Activated naive CD4-positive, alpha-beta T cell treated with anti-CD3 and anti-CD28 coated beads for 36 hours (primary cell): ENCODE data around the gene SMG6. TPM values are rescaled to one million over a fixed set of nuclear protein-coding genes. Genes with fewer than 3 reads are reported as not detected.

Experiments
- CTCF ChIA-PET: fragments of 350-600 bp; sonication (Branson Sonifier 250); formaldehyde crosslinking; loops from one replicate; lab custom pipeline; 2021; ENCODE audit warnings: antibody characterized with exemption; lab: Charles Lee
- DNase-seq: peaks from one replicate; pipeline ENCODE4 v3.0.0-alpha.2; 2020
- H3K27ac Mint-ChIP-seq: one replicate; pipeline ENCODE4 v1.8.0; 2021; ENCODE audit warnings: mild to moderate bottlenecking, mixed read lengths
- H3K27me3 Mint-ChIP-seq: one replicate; pipeline ENCODE4 v1.8.0; 2021; ENCODE audit warnings: low read depth, mixed read lengths
- H3K36me3 Mint-ChIP-seq: one replicate; pipeline ENCODE4 v1.8.0; 2021; ENCODE audit warnings: low read depth, mixed read lengths
- H3K4me1 Mint-ChIP-seq: one replicate; pipeline ENCODE4 v1.8.0; 2021; ENCODE audit warnings: low read depth, mixed read lengths
- H3K4me3 Mint-ChIP-seq: one replicate; pipeline ENCODE4 v1.8.0; 2021; ENCODE audit warnings: mild to moderate bottlenecking, moderate library complexity, mixed read lengths
- H3K9me3 Mint-ChIP-seq: one replicate; pipeline ENCODE4 v1.8.0; 2021; ENCODE audit warnings: mixed read lengths
- intact Hi-C: fragments of 100-400 bp; cut with micrococcal nuclease; formaldehyde crosslinking; loops from one replicate; pipeline ENCODE4 v1.15.1; 2023
- total RNA-seq, 2 experiments: library from RNA; stranded (reverse); gene quantifications; one replicate each; pipeline ENCODE4 v1.2.3, GENCODE V29; 2021

Gene SMG6
- total RNA-seq, 2 experiments from 2014 or later: 18.8 to 20.7 TPM

DNA sequence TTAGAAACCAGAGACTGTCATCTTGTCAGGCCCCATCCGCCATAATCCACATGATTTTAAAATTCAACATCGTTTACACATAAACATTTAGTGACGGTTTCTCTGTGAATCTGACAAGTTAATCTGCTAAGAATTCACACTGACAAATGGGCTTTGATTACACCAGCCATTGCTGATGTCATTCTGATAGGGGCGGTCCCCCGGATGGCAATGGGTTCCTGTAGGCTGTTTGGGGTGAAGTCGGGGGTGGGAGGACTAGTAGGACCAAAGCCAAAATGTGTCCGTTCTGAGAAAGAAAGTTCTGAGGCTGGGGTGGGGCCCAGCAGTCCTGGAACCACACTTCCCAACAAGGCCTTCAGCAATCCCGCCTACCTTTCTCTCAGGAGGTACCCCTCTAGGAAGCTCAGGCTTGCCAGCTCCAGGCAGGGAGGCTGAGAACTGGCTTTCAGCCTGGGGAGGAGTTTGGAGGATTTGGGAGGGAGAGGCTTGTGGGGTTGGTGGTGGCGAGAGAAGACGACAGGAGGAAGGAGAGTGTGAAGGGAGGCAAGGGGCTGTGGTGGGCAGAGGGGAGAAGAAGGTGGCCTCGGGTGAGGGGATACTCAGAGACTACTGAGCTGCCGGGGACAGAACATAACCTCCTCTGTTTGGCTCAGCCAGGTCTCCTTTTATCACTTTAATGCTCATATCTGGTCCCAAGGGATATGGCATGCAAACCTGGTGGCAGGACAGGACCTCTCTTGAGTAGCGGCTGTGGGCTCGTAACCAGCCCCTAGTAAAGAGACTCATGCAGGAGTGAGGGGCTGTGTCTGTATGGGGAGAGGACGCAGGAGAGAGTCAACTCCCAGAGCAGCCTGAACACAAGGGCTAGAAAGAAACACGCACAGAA is 240.1 kb downstream of the SMG6 start:
- no peak overlapping the region for H3K27ac Mint-ChIP-seq
- CTCF ChIA-PET: interaction anchor here (0.8 to 3.2 kb wide), 4 partner anchors 8 to 181 kb away, joined by 3 to 19 read pairs (median 6); partner anchors contain the start of gene HIC1
- no peaks in the 10 kb centered on the region for H3K9me3 Mint-ChIP-seq
- intact Hi-C loops: no loop called here
- peaks cover under 1% of the 10 kb centered on the region for H3K4me1 Mint-ChIP-seq
- H3K27me3 Mint-ChIP-seq: peaks cover 2% of the 10 kb centered on the region
- no peak for DNase-seq
- peaks cover 57% of the 10 kb centered on the region for H3K36me3 Mint-ChIP-seq
- H3K4me3 Mint-ChIP-seq: no peak overlapping the region

DNA sequence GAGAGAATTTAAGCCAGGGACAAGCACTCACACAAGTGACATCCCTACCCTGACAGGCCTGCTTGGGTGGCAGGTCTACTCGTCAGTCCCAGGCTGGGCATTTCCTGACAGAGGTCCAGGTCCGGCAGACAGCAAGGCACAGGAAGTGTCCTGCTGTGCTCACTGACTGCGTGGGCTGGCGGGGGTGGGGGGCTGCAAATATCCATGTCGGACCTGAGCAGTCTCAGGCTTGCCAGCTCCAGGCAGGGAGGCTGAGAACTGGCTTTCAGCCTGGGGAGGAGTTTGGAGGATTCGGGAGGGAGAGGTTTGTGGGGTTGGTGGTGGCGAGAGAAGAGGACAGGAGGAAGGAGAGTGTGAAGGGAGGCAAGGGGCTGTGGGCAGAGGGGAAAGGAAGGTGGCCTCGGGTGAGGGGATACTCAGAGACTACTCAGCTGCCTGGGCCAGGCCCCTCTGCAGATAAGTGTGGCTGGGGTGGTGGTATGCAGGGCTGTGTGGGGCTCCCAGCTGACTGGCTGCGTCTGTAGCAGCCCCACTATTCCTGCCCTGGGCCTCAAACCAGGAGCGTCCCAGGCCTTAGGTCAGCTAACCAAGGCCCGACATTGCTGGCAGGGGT is 240.9 kb downstream of the SMG6 start:
- no peaks in the 10 kb centered on the region for H3K9me3 Mint-ChIP-seq
- DNase-seq: no peak
- H3K4me3 Mint-ChIP-seq: no peak overlapping the region
- H3K27ac Mint-ChIP-seq: no peak overlapping the region
- peaks cover 3% of the 10 kb centered on the region for H3K27me3 Mint-ChIP-seq
- CTCF ChIA-PET: interaction anchor here (3.2 kb wide), 1 partner anchor 182 kb away, joined by 19 read pairs; no protein-coding TSS in a partner anchor
- peaks cover 54% of the 10 kb centered on the region for H3K36me3 Mint-ChIP-seq
- H3K4me1 Mint-ChIP-seq: peaks cover 1% of the 10 kb centered on the region
- intact Hi-C loops: no loop called here

DNA sequence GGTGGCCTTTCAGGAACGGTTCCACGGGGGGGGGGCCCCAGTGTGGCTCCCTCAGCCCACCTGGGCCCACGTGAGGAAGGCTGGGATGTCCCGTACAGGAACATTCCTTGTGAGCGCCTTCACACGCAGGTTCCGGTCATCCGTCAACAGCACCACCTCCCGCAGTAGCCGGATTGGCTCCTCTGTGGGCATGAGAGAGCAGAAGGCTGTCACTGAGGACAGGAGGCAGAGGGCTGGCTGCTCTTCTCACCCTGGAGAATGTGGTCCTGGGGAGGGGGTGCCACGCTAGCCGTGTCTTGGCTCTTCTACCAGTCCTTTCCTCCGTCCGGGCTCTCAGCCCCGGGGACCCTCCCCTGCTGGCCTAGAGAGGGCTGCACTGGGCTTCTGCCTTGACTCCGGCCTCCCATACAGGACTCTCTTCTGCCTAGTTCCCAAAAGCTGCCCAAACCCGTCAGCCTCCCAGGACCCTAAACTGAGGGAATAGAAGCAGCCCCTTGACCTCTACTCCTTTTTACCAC is 242.1 kb downstream of the SMG6 start:
- peaks cover 4% of the 10 kb centered on the region for H3K27me3 Mint-ChIP-seq
- CTCF ChIA-PET: no interaction called here
- no peak for DNase-seq
- H3K4me3 Mint-ChIP-seq: no peak overlapping the region
- H3K27ac Mint-ChIP-seq: no peak overlapping the region
- intact Hi-C loops: no loop called here
- H3K9me3 Mint-ChIP-seq: no peaks in the 10 kb centered on the region
- peaks cover 56% of the 10 kb centered on the region for H3K36me3 Mint-ChIP-seq
- peaks cover 2% of the 10 kb centered on the region for H3K4me1 Mint-ChIP-seq

DNA sequence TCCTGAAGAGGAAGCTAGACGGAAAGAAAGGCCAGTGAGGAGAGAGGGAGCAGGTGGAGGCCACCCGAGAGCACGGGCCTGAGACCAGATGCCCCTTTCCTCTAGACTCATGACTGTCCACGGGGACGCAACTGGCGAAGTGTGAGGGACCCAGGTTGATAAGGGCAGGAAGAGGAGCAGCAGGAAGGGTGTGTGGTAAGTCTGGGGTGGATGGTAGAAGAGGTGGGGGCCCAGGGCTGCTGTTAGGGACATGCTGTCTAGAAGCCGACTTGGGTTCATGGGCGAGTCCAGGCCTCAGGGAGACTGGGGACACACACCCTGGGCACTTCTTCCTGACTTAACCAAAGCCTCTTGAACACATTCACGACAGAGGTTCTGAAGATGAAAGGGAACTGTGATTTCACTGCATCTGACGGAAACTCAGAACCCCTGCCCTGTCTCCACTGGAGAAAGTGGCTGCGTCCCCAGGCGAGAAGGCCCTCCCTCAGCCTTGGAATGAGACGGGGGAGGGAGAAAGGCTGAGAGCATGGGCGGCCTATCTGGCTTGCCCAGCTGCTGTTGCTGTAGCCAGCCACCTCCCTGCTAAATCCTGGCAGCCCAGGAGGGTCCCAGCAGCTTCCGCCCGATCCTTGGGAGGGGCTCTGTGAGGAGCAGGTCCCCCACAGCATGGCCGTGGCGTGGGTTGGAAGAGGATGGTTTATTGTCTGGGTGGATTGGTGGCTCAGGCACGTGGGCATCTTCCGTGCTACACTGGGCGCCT is 242.7 kb downstream of the SMG6 start:
- no peak overlapping the region for H3K4me3 Mint-ChIP-seq

DNA sequence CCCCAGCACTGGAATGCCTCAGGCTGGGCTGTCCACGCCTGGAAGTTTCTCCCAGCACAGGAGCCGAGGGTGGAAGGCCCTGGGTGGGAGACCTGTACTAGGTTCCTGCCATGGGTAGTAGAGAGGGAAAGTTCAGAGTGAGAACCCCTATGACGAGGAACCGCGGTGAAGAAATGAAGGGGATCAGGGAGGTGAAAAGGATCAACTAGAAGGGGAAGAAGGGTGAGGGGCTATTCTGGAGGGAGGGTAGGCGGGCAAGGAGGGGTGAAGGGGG is 243.3 kb downstream of the SMG6 start:
- H3K4me3 Mint-ChIP-seq: no peak overlapping the region
- H3K9me3 Mint-ChIP-seq: no peaks in the 10 kb centered on the region
- CTCF ChIA-PET: interaction anchor here (0.9 to 4.4 kb wide), 2 partner anchors 105 to 184 kb away, joined by 5 to 40 read pairs; no protein-coding TSS in a partner anchor
- H3K36me3 Mint-ChIP-seq: peaks cover 47% of the 10 kb centered on the region
- no peak for DNase-seq
- H3K27me3 Mint-ChIP-seq: peaks cover 4% of the 10 kb centered on the region
- H3K27ac Mint-ChIP-seq: no peak overlapping the region
- H3K4me1 Mint-ChIP-seq: peaks cover 2% of the 10 kb centered on the region
- intact Hi-C loops: no loop called here

More for the DNA sequence above, 242.7 kb downstream of the SMG6 start:
- Mint-ChIP-seq H3K4me1 (peaks cover 2% of the 10 kb centered on the region), H3K9me3 (no peaks in the 10 kb centered on the region), H3K27ac (no peak overlapping the region), H3K36me3 (peaks cover 52% of the 10 kb centered on the region), H3K27me3 (peaks cover 4% of the 10 kb centered on the region)
- CTCF ChIA-PET: no interaction called here
- intact Hi-C loops: no loop called here
- no peak for DNase-seq

DNA sequence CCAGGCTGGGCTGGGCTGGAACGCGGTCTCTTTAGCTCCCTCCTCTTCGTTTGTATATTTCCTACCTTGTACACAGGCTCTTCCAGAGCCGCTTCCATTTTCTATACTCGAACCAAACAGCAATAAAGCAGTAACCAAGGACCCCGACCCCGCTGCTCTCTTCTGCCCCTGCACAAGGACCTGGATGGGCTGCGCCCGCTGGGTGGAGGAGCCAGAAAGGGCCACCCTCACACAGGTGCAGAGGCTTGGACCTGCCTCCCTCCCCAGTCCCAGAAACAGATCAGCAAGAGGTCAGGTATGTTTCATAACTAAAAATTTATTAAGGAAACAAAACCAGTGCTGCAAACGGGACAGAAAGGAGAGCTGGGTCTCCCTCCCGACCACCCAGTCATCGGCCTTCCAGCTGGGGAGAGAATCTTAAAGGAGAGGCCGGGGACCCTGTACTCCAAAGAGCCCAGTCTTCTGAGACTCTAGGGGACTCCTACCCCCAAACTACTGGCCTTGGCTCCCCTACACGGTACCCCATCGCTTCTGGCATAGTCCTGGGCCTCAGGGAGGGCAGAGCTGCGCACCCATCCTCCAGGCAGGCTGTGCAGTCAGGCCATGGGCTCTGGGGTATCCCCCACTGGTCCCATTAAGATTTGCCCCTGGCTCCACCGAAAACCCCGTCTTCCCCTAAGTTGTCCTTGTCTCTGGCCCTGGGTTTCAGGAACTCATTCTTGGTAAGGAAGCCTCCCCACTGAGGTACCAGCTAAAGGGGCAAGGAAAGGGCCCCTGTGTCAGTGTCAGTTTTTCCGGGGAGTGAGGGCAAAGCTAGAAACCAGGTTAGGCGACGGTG is 243.8 kb downstream of the SMG6 start:
- CTCF ChIA-PET: interaction anchor here (0.9 to 4.4 kb wide), 4 partner anchors 15 to 185 kb away, joined by 3 to 40 read pairs (median 4); no protein-coding TSS in a partner anchor
- Mint-ChIP-seq H3K4me1 (peaks cover 2% of the 10 kb centered on the region), H3K4me3 (no peak overlapping the region), H3K36me3 (peaks cover 44% of the 10 kb centered on the region), H3K27ac (no peak overlapping the region), H3K9me3 (no peaks in the 10 kb centered on the region), H3K27me3 (peaks cover 4% of the 10 kb centered on the region)
- intact Hi-C loops: no loop called here
- DNase-seq: no peak

DNA sequence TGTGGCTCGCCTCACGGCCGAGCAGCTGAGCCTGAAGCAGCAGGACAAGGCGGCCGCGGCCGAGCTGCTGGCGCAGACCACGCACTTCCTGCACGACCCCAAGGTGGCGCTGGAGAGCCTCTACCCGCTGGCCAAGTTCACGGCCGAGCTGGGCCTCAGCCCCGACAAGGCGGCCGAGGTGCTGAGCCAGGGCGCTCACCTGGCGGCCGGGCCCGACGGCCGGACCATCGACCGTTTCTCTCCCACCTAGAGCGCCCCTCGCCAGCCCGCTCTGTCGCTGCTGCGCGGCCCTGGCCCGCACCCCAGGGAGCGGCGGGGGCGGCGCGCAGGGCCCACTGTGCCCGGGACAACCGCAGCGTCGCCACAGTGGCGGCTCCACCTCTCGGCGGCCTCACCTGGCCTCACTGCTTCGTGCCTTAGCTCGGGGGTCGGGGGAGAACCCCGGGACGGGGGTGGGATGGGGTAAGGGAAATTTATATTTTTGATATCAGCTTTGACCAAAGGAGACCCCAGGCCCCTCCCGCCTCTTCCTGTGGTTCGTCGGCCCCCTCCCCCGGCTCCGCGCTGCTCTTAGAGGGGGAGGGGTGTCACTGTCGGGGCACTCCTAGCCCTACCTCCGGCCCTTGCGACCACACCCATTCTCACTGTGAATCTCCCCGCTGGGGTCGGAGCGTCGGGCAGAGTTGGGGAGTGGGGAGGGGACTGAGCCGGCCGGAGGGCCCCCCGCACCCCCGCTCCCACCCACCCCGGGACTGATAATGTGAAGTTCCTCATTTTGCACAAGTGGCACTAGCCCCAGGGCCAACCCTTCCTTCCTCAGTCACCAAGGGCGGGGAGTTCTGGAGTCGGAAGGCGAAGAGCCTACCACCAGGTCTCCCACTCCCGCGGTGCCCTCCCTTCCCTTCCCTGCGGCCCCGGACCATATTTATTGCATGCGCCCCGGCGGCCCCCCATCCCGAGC is 244.7 kb downstream of the SMG6 start:
- Mint-ChIP-seq H3K27me3 (peaks cover 2% of the 10 kb centered on the region), H3K4me3 (no peak overlapping the region), H3K9me3 (no peaks in the 10 kb centered on the region), H3K36me3 (peaks cover 35% of the 10 kb centered on the region), H3K27ac (no peak overlapping the region), H3K4me1 (peaks cover 4% of the 10 kb centered on the region)
- CTCF ChIA-PET: interaction anchor here (0.5 to 4.4 kb wide), 26 partner anchors 9 to 1257 kb away, joined by 3 to 40 read pairs (median 4); partner anchors contain the start of gene TSR1
- DNase-seq: peak; percentile 80
- intact Hi-C loops: no loop called here

DNA sequence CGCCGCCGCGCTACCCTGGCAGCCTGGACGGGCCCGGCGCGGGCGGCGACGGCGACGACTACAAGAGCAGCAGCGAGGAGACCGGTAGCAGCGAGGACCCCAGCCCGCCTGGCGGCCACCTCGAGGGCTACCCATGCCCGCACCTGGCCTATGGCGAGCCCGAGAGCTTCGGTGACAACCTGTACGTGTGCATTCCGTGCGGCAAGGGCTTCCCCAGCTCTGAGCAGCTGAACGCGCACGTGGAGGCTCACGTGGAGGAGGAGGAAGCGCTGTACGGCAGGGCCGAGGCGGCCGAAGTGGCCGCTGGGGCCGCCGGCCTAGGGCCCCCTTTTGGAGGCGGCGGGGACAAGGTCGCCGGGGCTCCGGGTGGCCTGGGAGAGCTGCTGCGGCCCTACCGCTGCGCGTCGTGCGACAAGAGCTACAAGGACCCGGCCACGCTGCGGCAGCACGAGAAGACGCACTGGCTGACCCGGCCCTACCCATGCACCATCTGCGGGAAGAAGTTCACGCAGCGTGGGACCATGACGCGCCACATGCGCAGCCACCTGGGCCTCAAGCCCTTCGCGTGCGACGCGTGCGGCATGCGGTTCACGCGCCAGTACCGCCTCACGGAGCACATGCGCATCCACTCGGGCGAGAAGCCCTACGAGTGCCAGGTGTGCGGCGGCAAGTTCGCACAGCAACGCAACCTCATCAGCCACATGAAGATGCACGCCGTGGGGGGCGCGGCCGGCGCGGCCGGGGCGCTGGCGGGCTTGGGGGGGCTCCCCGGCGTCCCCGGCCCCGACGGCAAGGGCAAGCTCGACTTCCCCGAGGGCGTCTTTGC is 245.6 kb downstream of the SMG6 start:
- Mint-ChIP-seq H3K27ac (no peak overlapping the region), H3K4me1 (peaks cover 9% of the 10 kb centered on the region), H3K9me3 (no peaks in the 10 kb centered on the region), H3K27me3 (peaks cover 5% of the 10 kb centered on the region), H3K4me3 (no peak overlapping the region), H3K36me3 (peaks cover 29% of the 10 kb centered on the region)
- no peak for DNase-seq
- intact Hi-C loops: no loop called here
- CTCF ChIA-PET: interaction anchor here (0.5 to 4.4 kb wide), 23 partner anchors 9 to 1256 kb away, joined by 3 to 40 read pairs (median 4); partner anchors contain the start of gene TSR1

DNA sequence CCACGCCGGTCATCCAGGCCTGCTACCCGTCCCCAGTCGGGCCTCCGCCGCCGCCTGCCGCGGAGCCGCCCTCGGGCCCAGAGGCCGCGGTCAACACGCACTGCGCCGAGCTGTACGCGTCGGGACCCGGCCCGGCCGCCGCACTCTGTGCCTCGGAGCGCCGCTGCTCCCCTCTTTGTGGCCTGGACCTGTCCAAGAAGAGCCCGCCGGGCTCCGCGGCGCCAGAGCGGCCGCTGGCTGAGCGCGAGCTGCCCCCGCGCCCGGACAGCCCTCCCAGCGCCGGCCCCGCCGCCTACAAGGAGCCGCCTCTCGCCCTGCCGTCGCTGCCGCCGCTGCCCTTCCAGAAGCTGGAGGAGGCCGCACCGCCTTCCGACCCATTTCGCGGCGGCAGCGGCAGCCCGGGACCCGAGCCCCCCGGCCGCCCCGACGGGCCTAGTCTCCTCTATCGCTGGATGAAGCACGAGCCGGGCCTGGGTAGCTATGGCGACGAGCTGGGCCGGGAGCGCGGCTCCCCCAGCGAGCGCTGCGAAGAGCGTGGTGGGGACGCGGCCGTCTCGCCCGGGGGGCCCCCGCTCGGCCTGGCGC is 246.3 kb downstream of the SMG6 start:
- peaks cover 6% of the 10 kb centered on the region for H3K27me3 Mint-ChIP-seq
- no peak overlapping the region for H3K27ac Mint-ChIP-seq
- H3K9me3 Mint-ChIP-seq: no peaks in the 10 kb centered on the region
- intact Hi-C loops: no loop called here
- CTCF ChIA-PET: interaction anchor here (0.8 to 4.4 kb wide), 20 partner anchors 8 to 1001 kb away, joined by 3 to 40 read pairs (median 4); partner anchors contain the start of genes OVCA2 and TSR1
- DNase-seq: no peak
- peaks cover 27% of the 10 kb centered on the region for H3K36me3 Mint-ChIP-seq
- H3K4me3 Mint-ChIP-seq: no peak overlapping the region
- peaks cover 10% of the 10 kb centered on the region for H3K4me1 Mint-ChIP-seq
